HG03565 (cell line): ENCODE results near the gene THAP4.

ENCODE experiments used
- ATAC-seq: cut with Tn5 transposase; IDR thresholded peaks from one replicate; pipeline ENCODE4 v1.9.1; 2021; ENCODE audit warnings: mild to moderate bottlenecking, moderate library complexity; ENCODE audit not compliant: unreplicated experiment

The THAP4 gene

DNA sequence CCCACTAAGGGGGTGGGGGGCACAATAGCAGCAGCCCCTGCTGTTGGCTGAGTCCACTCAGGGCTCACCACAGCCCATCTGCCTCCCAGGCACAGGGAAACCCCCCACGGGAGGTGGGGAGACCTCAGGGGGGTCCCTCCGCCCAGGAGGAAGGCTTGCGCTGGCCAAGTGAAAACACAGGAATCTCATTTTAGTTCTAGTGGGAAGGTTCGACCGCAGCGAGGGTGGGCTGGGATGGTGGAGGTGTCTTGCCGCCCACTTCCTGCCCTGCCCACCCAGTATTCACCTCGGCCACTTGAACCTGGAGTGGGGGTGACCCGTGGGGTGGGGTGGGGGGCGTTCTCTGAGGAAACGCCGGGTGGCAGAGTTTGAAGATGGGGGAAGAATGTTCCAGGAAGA lies 85.4 kb downstream of the THAP4 start:
- no peak for ATAC-seq

DNA sequence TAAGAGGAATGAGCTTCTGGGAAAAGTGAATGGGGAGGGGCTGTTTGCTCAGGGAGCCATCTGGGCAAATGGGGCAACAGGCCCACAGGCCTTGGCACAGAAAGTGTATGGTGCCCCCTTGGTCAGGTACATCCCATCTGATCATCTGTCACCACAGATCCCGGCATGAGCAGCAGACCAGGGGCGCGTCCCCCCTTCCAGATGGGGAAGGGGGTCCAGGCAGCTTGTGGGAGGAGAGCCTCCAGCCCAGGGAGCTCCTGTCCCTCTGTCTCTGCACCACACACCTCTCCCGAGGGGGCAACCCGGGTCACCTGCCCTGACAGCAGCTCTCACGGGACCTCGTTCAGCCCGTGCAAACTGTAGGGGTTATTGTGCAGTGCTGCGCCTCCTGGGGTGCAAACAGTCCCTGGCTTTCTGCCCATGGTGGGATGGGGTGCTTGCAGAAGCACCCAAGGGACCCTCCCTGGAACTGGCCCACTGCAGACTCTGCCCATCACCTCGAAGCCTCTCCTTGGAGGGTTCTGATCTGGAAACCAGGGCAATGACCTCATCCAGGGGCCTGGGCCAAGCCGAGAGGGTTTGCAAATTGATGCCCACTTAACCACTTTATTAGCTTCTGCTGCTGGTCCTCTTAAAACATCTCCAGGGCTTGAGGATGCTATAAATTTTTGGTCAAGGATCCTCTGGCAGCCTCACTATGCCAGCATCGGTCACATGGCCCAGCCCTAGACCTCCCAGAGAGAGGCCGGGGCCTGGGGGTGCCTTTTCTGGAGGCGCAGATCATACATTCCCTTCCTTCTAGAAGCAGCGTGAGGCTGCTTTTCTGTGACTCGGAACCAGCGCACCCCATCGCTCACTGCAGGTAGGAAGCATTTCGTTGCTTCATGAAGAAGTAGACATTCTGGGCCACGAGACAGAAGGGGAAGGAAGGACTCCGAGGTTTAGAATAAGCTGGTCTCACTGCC lies 86.1 kb downstream of the THAP4 start:
- no peak for ATAC-seq

GRCh38 chr2:241548451-241548835 lies 88.5 kb downstream of the THAP4 start:
- no peak for ATAC-seq

DNA sequence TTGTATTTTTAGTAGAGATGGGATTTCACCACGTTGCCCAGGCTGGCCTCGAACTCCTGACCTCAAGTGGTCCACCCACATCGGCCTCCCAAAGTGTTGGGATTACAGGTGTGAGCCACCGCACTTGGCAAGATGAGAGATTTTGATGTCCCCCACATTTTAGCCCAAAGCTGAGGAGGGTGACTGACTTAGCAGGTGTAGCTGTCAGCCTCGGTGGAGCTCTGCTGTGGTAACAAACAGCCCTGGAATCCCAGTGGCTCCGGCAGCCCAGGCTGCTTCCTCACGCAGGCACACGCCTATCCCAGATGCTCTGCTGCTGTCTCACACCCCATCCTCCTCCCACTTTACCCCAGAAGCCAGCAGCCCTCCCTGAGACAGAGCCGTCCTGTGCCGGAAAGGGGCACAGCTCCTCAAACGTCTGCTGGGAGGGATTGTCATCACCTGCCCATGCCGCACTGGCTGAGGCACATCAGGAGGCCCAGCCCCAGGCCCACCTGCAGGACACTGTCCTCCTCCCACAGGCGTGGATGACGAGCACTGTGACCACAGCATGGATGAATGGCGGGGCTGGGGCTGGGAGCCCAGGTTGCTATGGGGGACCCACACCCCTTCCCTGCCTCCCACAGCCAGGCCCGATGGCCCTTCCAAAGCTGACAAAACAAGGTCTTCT lies 89.0 kb downstream of the THAP4 start:
- no peak for ATAC-seq

DNA sequence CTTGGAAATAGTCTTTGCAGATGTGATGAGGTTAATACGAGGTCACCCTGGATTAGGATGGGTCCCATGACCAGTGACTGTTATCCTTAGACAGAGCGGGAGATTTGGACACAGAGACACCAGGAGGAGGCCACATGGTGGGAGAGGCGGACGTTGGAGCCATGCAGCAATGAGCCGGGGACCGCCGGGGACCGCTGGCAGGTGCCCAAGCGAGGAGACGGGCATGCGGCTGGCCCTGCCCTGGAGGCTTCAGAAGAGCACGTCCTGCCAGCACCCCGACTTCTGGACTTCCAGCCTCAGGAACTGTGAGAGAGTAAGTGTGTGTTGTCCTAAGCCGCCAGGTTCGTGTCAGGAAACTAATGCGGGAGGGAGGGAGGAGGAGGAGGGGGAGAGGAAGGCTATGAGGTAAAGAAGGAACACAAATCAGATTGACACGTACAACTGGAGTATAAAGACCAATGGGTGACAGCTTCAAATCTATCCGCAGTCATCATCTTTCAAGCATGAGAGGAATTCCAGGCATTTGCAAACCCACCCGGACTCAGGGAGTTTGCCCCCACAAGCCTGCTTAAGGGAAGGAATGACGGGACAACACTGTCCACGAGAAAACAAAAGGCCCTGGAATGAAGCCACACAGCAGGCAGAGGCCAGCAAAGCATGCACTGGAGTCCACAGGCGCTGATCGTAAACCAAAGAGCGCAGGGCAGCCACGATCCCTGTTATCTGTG lies 90.0 kb downstream of the THAP4 start:
- no peak for ATAC-seq

DNA sequence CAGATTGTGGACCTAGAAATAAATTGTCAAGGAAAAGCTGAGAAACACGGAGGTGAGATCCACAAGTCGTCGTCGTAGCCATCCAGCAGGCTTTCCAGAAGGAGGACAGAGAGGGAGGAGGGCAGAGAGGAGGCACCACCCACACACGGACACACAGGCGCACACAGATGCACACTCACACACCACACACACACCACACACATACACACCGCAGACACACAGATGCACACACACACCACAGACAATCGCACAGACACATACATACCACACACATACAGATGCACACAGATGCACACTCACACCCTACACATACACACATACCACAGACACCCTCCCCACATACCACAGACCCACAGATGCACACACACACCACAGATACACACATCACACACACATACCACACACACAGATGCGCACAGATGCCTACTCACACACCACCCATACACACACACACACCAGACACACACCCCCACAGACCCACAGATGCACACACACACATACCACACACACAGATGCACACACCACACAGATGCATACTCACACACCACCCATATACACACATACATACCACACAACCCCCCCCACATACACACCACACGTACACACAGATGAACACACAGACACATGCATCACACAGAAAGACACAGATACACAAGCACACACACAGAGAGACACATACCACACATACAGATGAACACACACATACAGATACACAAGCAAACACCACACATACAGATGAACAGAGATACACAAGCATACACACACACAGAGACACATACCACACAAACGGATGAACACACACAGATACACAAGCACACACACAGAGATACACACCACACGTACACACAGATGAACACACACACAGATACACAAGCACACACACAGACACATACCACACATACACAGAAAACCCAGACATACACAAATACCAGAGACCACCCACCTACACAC lies 91.2 kb downstream of the THAP4 start:
- ATAC-seq = no peak

DNA sequence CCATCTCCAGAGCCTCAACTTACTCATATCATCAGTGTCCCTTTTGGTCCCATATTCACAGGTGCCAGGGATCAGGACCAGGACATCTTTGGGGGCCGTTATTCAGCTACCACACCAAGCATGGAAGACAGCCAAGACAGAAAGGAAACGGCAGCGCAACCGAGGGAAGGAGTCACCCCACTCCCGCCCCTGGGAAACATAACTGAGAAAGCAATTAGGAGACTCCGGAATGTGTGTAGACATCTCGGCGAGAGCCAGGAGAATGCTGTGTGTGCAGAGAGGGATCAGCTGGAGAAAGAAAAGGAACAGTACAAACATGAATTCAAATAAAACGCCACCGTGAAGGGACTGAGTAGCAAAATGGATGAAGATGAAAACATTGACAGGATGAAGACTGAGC lies 91.9 kb downstream of the THAP4 start:
- no peak for ATAC-seq

- ATAC-seq = no peak
Measured at GRCh38 chr2:241542278-241542605, 94.7 kb downstream of the THAP4 start.

DNA sequence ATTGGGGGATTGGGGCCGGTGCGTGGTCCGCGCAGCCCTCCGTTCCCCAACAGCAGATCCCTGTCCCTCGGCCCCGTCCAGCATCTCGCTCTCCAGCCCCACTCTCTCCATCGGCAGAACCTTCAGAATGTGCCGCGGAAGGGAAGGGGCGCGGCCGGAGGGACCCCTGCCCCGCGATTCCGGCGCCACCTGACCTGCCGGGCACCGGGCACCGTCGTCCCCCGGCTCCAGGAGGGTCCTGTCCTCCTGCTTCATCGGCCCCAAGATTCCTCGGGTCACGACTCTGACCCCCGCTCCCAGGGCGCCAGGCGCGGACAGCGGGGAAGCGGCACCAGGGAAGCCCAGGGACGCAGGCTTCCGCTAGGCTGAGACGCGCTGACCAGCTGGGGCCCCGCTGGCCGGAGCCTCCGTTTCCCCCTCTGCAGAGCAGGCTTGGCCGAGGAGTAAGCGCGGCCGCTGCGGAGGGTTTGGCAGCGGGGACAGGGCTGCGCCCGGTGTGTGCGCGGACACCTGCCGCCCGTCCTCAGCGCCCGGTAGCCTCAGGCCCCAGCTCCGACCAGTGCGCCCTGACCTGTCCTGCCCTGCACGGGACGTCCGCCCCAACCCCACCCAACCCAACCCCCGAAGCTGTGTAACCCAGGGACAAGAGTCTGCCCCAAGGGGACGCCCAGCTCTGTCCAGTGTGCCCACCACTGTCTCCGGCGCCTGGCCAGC lies 95.2 kb downstream of the THAP4 start:
- no peak for ATAC-seq

GRCh38 chr2:241540771-241541561 lies 96.0 kb downstream of the THAP4 start:
- no peak for ATAC-seq

DNA sequence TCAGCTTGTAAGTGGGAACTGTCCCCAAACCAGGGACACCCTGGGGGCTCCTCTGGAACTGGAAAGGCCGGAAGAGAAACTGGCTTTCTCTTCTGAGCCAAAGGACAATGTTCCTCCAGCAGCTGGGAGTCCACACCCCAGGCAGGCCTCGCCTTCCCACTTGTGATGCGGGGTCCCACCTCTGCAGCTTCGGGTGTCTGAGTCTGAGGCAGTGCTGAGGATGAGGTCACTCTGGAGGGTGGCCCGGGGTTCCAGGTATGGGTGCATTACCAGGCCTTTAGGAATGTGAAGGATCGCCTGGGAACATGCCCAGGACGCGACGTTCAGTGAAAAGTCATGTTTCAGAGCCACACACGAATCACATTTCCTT lies 96.6 kb downstream of the THAP4 start:
- ATAC-seq = no peak

- no peak for ATAC-seq
Measured at GRCh38 chr2:241539616-241540374, 97.2 kb downstream of the THAP4 start.

- no peak for ATAC-seq
Measured at GRCh38 chr2:241538838-241539615, 97.9 kb downstream of the THAP4 start.

DNA sequence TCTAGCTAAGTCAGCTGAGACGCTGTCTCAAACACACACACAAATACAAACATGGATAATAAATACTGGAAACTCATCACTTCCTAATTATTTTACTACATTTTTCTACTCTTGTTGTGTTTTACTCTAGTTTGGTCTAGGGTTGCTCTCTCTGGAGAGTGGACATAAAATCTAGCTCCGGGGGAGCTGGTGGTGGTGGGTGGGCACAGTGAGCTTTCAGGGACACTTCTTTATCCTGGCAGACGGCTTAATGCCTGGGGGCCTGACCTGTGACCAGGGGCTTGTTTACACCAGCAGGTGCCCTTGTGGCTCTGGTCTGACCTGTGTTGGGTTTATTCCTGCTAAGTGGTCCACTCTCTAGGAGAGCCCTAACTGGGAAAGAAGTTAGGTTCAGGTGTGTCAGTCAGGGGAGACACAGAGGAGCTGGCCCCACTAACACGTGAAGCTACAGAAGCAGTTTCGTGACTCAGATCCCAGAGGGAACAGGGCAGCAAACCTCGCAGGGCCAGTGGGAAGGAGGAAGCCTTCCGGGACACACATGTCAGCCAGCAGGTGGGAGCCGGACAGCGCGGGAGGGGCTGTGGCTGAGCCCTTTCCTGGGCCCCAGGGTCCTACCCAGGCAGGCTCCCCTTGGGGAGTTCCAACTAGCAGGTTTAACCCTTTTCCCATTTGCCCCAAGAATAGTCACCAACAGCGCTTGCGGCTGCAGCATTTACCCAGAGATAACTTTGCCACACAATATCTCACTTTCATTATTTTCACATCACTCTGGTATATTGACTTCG lies 100.9 kb downstream of the THAP4 start:
- ATAC-seq = no peak

DNA sequence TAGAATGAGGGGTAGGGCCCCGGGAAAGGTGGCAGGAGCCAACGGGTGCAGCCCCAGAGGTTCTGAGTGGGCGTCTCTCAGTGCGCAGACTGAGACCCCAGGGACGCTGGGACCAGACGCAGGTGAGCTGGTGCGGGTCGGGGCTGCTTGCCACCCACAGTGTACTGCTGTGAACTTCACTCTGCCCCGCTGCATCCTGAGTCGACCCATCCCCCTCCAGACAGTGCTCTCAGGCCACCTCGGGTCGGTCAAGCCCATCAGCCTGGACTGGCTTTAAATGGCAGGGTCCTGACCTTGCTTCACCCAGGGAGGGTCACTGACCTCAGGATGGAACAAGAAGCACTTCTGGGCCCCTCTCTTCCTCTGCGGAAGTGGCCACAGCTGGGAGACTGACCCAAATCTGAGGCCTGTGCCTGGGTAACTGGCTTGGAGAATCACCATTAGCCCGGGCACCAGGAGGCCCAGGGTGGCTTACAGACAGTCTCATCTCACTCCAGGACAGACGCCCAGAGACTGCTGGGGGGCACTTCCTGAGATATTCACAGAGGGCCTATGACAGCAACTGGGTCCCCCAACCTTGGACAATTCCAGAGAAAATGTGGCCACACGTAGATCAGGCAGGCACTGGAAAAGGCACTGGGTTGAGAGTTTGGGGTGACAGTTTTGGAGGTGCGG lies 102.1 kb downstream of the THAP4 start:
- ATAC-seq = no peak
